ENCODE results near the gene NLRP5.

DNA sequence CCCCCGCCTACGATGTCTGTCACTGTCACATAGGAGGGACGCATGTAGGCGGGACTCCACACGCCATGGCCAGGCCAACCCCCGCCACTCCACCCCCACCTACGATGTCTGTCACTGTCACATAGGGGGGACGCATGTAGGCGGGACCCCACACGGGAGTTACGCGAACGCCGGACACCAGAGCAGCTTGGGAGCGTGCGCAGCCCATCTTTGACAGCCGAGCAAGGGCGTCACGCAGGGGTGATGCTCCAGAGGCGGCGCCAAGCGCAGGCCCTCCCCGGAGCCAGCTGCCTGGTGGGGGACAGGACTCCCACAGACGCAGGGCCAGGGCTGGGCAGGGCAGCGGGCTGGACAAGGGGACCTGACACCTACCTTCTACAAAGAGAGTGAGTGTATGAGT, 114.5 kb downstream of the NLRP5 start:
- TF ChIP-seq, protein P1, sequence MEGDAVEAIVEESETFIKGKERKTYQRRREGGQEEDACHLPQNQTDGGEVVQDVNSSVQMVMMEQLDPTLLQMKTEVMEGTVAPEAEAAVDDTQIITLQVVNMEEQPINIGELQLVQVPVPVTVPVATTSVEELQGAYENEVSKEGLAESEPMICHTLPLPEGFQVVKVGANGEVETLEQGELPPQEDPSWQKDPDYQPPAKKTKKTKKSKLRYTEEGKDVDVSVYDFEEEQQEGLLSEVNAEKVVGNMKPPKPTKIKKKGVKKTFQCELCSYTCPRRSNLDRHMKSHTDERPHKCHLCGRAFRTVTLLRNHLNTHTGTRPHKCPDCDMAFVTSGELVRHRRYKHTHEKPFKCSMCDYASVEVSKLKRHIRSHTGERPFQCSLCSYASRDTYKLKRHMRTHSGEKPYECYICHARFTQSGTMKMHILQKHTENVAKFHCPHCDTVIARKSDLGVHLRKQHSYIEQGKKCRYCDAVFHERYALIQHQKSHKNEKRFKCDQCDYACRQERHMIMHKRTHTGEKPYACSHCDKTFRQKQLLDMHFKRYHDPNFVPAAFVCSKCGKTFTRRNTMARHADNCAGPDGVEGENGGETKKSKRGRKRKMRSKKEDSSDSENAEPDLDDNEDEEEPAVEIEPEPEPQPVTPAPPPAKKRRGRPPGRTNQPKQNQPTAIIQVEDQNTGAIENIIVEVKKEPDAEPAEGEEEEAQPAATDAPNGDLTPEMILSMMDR (IDR thresholded peaks at IDR 0.05) = no peak
- no peak for TF ChIP-seq EZH2 (IDR thresholded peaks at IDR 0.05)
